ENCODE data around the gene TMEM14B. TPM values are rescaled to one million over a fixed set of nuclear protein-coding genes. Genes with fewer than 3 reads are reported as not detected.

Gene TMEM14B
- polyA plus RNA-seq, 5 donors: 95.7 to 137 (median 103) TPM

Other genes starting within 250 kb of the TMEM14B start
- gene GCNT2, start 226.5 kb upstream of the TMEM14B start, polyA plus RNA-seq (ENCODE audit: insufficient read depth in 1 of 5, insufficient read length in 5 of 5, low replicate concordance in 1 of 5): 10 to 100 TPM; 10.2 to 20.5 (median 16.1) TPM
- gene C6orf52, start 53.2 kb upstream of the TMEM14B start, polyA plus RNA-seq (ENCODE audit: insufficient read depth in 1 of 5, insufficient read length in 5 of 5, low replicate concordance in 1 of 5): 1 to 10 TPM; 1.7 to 5.4 (median 1.9) TPM
- 10 to 100 TPM; 19.6 to 26.0 (median 20.9) TPM for gene PAK1IP1, start 52.8 kb upstream of the TMEM14B start, polyA plus RNA-seq (ENCODE audit: insufficient read depth in 1 of 5, insufficient read length in 5 of 5, low replicate concordance in 1 of 5)
- gene TMEM14C, start 24.7 kb upstream of the TMEM14B start, polyA plus RNA-seq (ENCODE audit: insufficient read depth in 1 of 5, insufficient read length in 5 of 5, low replicate concordance in 1 of 5): 100 to 1,000 TPM; 140 to 166 (median 149) TPM
- gene MAK, start 90.7 kb downstream of the TMEM14B start, polyA plus RNA-seq (ENCODE audit: insufficient read depth in 1 of 5, insufficient read length in 5 of 5, low replicate concordance in 1 of 5): 1 to 10 TPM; 1.7 to 3.2 (median 2.7) TPM
- gene GCM2, start 134.2 kb downstream of the TMEM14B start, polyA plus RNA-seq (ENCODE audit: insufficient read depth in 1 of 5, insufficient read length in 5 of 5, low replicate concordance in 1 of 5): under 1 TPM in 3 of 5 donors, not detected in 2; 0.08 to 0.13 (median 0.08) TPM
- gene SYCP2L, start 139.2 kb downstream of the TMEM14B start, polyA plus RNA-seq (ENCODE audit: insufficient read depth in 1 of 5, insufficient read length in 5 of 5, low replicate concordance in 1 of 5): 1 to 10 TPM; 3.1 to 5.2 (median 5.1) TPM

Measured in right lung (tissue), 5 donors.